ENCODE measurements around the gene DNASE1L1. TPM values are rescaled to one million over a fixed set of nuclear protein-coding genes. Genes with fewer than 3 reads are reported as not detected.

DNASE1L1 gene
- polyA plus RNA-seq, 6 donors from 2014 or later = 9.5 to 23.1 (median 14.3) TPM

DNA sequence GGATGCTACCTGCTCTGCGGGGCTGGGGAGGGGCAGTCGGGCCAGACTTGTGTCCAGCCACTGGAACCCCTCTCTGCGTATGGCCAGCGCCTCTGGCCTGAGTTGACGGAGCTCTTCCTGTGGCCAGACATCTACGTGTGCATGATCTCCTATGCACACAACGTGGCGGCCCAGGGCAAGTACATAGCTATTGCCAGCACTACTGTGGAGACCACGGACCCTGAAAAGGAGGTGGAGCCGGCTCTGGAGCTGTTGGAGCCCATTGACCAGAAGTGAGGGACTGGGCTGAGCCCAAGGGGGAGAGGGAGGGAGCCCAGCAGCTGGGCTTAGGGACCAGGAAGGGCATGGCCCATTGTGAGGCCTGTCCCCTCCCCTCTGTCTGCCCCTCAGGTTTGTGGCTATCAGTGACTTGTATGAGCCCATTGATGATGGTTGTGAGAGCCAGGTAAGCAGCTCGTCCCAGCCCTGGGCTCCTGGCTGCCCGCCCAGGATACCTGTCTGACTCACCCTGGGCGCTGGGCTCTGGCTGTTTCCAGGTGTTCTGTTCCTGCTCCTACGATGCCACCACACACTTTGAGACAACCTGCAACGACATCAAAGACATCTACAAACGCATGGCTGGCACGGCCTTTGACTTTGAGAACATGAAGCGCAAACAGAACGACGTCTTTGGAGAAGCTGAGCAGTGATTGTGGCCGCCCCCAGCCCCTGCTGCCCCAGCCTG, 33.1 kb upstream of the DNASE1L1 start:
- Mint-ChIP-seq H3K27me3 (no peaks in the 10 kb centered on the region), H3K4me1 (peaks cover 8 to 26% (median 18%) of the 10 kb centered on the region in 3 donors), H3K36me3 (no peaks in the 10 kb centered on the region), H3K27ac (peak overlapping the region in 3 of 6 donors; percentile 16 to 91 (median 49)), H3K9me3 (peaks cover 0 to 6% (median 0%) of the 10 kb centered on the region in 7 donors), H3K4me3 (peak overlapping the region in 2 of 8 donors; percentile 56 to 57)
- DNase-seq (no peak), ATAC-seq (ENCODE audit: low read depth in 2 of 2) (no peak)

DNA sequence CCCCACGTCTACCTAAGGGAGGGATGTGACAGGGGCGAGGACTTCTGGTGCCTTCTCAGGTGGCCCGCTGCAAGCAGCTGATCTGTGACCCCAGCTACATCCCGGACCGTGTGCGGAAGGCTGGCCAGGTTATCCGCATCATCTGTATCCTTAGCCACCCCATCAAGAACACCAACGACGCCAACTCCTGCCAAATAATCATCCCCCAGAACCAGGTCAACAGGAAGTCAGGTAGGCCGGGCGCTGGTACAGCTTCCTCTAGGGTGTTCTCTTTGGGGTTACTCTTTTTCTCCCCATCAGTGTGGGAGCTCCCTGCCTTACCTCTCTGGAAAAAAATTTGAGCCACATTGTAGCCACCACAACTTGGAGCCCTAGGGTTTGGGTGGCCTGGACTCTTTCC, 32.5 kb upstream of the DNASE1L1 start:
- peak overlapping the region in 1 of 8 donors; percentile 57 for H3K4me3 Mint-ChIP-seq
- peaks cover 5 to 26% (median 18%) of the 10 kb centered on the region in 3 donors for H3K4me1 Mint-ChIP-seq
- H3K36me3 Mint-ChIP-seq = no peaks in the 10 kb centered on the region
- H3K9me3 Mint-ChIP-seq = peaks cover 0 to 6% (median 0%) of the 10 kb centered on the region in 7 donors
- H3K27me3 Mint-ChIP-seq = no peaks in the 10 kb centered on the region
- peak overlapping the region in 1 of 6 donors; percentile 16 for H3K27ac Mint-ChIP-seq
- ATAC-seq (ENCODE audit: low read depth in 2 of 2) = no peak
- no peak for DNase-seq

DNA sequence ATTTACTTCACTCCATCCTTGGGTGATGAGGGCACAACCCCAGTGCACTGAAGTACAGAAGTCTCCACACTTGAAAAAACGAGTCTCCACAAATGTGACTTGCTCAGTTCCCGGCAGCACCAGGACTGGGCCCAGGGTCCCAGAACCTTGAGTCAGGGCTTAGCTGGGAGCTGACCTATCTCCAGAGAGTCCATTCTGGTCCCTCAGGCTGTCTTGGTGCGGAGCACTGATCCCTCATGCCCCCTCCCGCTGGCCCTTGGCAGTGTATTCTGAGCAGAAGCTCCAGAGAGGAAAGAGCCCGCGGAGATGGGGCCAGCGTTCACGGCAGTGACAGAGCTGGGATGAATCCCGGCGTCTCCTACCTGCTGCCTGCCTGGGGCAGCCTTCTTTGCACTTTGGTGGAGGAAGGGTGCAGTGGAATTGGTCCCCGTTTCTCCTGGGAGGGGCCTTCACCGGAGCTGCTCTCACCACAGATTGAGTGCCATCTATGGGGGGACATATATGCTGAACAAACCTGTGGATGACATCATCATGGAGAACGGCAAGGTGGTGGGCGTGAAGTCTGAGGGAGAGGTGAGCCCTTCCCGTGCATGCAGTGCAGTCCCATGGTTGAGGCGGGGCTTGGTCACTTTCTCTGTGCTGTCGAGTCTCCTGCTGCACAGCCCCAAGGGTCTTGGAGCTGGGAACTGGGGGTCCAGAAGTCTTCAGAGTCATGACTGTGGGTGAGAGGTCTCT, 31.7 kb upstream of the DNASE1L1 start:
- Mint-ChIP-seq H3K9me3 (peaks cover 0 to 6% (median 0%) of the 10 kb centered on the region in 7 donors), H3K27ac (peak overlapping the region in 1 of 6 donors; percentile 88), H3K36me3 (no peaks in the 10 kb centered on the region), H3K27me3 (no peaks in the 10 kb centered on the region), H3K4me1 (peaks cover 11 to 28% (median 18%) of the 10 kb centered on the region in 3 donors), H3K4me3 (peak overlapping the region in 1 of 8 donors; percentile 57)
- DNase-seq (no peak), ATAC-seq (ENCODE audit: low read depth in 2 of 2) (no peak)

DNA sequence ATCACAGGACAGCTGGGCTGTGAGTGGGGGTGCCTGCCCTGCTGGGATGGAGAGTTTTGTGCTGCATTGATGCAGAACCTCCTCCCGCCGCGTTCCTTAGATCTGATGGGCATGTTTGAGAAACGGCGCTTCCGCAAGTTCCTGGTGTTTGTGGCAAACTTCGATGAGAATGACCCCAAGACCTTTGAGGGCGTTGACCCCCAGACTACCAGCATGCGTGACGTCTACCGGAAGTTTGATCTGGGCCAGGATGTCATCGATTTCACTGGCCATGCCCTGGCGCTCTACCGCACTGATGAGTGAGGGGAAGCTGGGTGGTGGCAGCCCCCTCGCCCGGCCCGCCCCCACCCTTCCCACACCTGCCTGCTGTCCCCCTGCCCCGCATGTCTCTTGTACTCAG, 30.8 kb upstream of the DNASE1L1 start:
- no peaks in the 10 kb centered on the region for H3K27me3 Mint-ChIP-seq
- ATAC-seq (ENCODE audit: low read depth in 2 of 2) = no peak
- H3K9me3 Mint-ChIP-seq = peaks cover 0 to 6% (median 0%) of the 10 kb centered on the region in 7 donors
- peaks cover 13 to 23% (median 19%) of the 10 kb centered on the region in 3 donors for H3K4me1 Mint-ChIP-seq
- H3K4me3 Mint-ChIP-seq = peak overlapping the region in 1 of 8 donors; percentile 51
- H3K27ac Mint-ChIP-seq = no peak overlapping the region
- H3K36me3 Mint-ChIP-seq = no peaks in the 10 kb centered on the region
- no peak for DNase-seq

DNA sequence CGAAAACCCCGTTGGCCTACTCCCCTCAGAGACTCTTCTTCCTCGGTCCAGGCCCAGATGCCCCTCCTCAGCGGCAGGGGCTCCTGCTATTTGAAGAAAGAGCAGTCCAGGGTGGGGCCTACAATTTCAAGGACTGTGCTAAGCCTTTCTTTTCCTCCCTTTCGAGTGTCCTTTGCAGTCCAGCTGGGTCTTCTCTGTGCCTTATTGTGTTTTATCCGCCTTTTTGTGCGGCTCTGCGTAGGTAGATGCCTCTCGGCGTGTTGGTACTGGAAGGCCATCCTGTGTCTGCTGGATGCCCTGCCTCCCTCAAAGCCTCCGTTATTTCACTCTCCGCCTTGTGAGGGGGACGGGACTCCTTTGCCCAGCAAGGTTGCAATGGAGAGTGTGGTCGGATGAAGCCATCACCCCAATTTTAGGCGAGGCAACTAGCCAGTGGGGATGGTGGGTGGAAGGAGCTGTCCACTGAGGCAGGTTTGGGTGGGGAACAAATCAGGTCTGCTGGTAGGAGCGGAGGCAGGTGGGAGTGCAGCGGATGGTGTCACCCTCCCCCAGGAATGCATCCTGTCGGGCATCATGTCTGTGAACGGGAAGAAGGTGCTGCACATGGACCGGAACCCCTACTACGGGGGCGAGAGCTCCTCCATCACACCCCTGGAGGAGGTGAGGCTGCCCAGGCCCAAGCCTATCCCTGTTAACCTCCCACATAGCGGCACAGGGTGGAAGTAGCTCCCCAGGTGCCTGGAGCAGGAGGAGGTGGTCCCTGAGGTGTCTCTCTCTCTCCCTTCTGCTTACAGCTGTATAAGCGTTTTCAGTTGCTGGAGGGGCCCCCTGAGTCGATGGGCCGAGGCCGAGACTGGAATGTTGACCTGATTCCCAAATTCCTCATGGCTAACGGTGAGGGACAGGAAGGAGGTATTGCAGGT, 29.2 kb upstream of the DNASE1L1 start:
- H3K27ac Mint-ChIP-seq = peak overlapping the region in 5 of 6 donors; percentile 81 to 94 (median 88)
- peak overlapping the region; percentile 68 to 91 (median 82) for H3K4me3 Mint-ChIP-seq
- H3K27me3 Mint-ChIP-seq = no peaks in the 10 kb centered on the region
- H3K4me1 Mint-ChIP-seq = peaks cover 13 to 18% (median 15%) of the 10 kb centered on the region in 3 donors
- peaks cover 0 to 6% (median 0%) of the 10 kb centered on the region in 7 donors for H3K9me3 Mint-ChIP-seq
- DNase-seq (no peak), ATAC-seq (ENCODE audit: low read depth in 2 of 2) (no peak)
- H3K36me3 Mint-ChIP-seq = no peaks in the 10 kb centered on the region

DNA sequence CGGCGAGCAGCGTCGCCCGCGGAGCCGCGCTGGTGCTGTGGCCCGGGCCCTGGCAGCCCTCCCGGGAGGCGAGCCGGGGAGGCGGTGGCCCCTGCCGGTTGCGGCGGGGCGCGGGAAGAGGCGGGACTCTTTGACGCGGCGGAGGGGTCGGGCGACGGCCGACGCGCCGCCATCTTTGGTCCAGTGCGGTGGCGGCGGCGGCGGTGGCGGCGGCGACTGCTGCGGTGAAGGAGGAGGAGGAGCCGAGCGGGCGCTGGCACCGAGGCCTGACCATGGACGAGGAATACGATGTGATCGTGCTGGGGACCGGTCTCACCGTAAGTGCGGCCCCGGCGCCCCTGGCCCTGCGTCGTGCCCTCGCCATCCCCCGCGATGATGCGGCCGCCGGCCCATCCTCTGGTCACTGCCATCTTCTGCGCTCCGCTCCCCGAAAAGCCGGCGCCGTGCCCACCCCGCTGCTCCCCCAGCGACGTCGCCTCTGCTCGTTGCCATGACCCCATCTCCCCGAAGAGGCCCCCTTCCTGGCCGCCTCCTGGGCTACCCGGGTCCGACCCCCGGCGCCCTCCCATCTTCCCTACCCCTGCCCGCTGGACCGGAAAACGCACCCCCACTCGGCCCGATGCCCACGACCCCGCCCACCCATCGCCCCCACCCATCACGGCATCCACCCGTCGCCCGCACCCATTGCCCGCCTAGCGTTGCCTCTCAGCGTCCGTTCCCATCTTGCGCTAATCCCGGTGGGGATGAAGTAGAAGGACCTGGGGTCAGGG, 28.1 kb upstream of the DNASE1L1 start, which contains the start of gene GDI1:
Gene GDI1, plus strand, starts transcription at position 172 of the 770 bp plus-strand sequence. Its CDS starts 101 bp downstream, at position 273.
- Mint-ChIP-seq H3K27me3 (no peaks in the 10 kb centered on the region), H3K27ac (peak within 1 kb of the TSS; percentile 80 to 97 (median 90)), H3K4me3 (peak within 1 kb of the TSS; percentile 77 to 91 (median 86)), H3K4me1 (peaks cover 13 to 18% (median 15%) of the 10 kb centered on the region in 3 donors), H3K9me3 (peaks cover 0 to 6% (median 0%) of the 10 kb centered on the region in 7 donors), H3K36me3 (no peaks in the 10 kb centered on the region)
- peak; percentile 70 to 76 for ATAC-seq (ENCODE audit: low read depth in 2 of 2)
- peak; percentile 59 for DNase-seq

DNA sequence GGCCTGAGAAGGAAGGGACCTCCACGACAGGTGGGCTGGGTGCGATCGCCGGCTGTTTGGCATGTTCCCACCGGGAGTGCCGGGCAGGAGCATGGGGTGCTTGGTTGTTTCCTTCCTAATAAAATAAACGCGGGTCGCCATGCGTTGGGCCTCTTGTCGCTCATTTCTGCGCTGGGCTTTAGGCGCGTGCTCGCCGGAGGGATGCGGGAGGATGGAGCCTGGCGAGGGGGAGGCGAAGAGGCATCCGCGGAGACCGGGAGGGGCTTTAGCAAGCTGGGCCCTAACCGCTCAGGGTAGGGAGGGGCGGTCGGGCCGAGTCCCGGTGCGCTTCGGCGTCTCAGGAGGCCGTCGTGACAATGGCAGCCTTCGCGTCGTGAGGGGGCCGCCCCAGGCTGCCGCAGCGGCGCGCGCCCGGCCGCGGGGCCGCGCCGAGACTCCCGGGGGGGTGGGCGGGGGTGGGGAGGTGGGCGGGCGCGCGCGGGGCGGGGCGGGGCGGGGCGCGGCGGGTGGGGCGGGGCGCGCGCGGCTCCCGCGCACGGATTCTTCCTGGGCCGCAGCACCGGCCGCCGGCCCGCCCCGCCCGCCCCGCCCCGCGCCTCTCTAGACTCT, 27.4 kb upstream of the DNASE1L1 start:
- Mint-ChIP-seq H3K9me3 (peaks cover 0 to 6% (median 0%) of the 10 kb centered on the region in 7 donors), H3K4me3 (peak overlapping the region; percentile 77 to 90 (median 84)), H3K36me3 (no peaks in the 10 kb centered on the region), H3K4me1 (peaks cover 13 to 18% (median 15%) of the 10 kb centered on the region in 3 donors), H3K27me3 (no peaks in the 10 kb centered on the region), H3K27ac (peak overlapping the region; percentile 29 to 97 (median 90))
- DNase-seq = peak; percentile 48
- ATAC-seq (ENCODE audit: low read depth in 2 of 2) = peak; percentile 80 to 83

DNA sequence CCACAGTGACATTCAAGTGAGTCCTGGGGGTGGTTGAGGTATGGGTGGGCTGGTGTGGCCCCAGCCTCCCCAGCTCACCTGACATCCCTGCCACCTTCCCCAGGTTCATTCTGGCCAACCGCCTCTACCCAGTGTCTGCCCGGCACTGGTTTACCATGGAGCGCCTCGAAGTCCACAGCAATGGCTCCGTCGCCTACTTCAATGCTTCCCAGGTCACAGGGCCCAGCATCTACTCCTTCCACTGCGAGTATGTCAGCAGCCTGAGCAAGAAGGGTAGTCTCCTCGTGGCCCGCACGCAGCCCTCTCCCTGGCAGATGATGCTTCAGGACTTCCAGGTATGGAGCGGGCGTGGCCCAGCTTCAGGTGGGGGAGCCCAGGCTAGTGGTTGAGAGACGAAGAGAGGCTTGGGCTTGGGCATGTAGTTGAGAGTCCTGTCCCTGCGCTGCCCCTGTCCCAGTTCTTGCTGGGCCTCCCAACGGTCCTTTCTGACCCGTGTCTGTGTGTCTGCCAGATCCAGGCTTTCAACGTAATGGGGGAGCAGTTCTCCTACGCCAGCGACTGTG, 26.2 kb upstream of the DNASE1L1 start:
- H3K36me3 Mint-ChIP-seq = no peaks in the 10 kb centered on the region
- peaks cover 20 to 26% (median 22%) of the 10 kb centered on the region in 3 donors for H3K4me1 Mint-ChIP-seq
- ATAC-seq (ENCODE audit: low read depth in 2 of 2) (no peak), DNase-seq (no peak)
- H3K9me3 Mint-ChIP-seq = peaks cover 0 to 6% (median 0%) of the 10 kb centered on the region in 7 donors
- H3K27ac Mint-ChIP-seq = peak overlapping the region in 1 of 6 donors; percentile 29
- H3K27me3 Mint-ChIP-seq = no peaks in the 10 kb centered on the region
- peak overlapping the region in 4 of 8 donors; percentile 45 to 86 (median 68) for H3K4me3 Mint-ChIP-seq

DNA sequence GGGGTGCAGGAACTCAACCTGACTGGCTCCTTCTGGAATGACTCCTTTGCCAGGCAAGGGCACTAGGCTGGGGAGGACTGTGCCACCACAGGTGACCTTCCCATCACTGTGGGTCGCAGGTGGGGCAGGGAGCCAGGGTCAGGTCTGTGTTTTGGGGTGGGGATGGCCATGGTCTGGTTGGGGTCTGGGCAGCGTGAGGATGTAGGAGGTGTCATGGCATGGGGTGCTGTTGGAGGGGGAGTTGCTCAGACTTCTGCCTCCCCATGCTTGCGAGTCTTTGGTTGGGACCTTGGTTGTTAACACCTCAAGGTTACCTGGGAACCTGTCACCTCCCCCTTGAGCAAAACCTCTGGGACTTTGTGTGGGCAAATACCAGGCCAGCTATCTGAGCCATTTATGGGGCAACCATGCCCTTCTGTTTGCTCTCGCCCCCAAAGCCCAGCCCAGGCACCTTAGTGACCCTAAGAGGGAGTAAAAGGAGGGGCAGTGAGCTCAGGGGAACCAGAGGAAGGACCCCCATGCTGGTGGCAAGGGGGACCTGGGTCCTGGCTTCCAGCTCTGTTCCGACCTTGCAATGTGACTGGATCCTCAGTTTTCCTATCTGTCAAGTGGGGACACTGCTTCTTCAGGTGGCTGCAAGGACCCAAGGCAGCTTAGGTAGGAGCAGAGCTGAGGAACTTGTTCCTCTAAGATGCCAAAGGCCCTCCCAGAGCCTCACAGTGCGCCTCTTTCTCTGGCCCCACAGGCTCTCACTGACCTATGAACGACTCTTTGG, 25.5 kb upstream of the DNASE1L1 start:
- Mint-ChIP-seq H3K4me1 (peaks cover 22 to 29% (median 22%) of the 10 kb centered on the region in 3 donors), H3K27ac (peak overlapping the region in 1 of 6 donors; percentile 33), H3K36me3 (no peaks in the 10 kb centered on the region), H3K4me3 (peak overlapping the region in 1 of 8 donors; percentile 47), H3K9me3 (peaks cover 0 to 6% (median 0%) of the 10 kb centered on the region in 7 donors), H3K27me3 (no peaks in the 10 kb centered on the region)
- DNase-seq = no peak
- ATAC-seq (ENCODE audit: low read depth in 2 of 2) = no peak

DNA sequence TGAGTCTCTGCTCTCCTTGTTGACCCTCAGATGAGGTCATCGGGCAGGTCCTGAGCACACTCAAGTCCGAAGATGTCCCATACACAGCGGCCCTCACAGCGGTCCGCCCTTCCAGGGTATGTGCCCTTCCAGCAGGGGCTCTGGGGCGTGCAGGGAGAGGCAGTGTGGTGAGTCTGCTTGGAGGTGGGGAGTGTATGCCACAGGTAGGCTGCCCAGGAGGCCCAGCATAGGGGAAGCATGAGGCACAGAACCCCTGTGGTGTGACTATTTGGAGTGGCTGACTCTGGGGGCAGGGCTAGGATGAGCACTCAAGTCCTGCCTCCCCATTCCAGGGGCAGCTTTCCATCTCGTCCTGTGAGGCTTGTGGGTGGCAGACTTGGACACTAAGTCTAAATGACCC, 24.6 kb upstream of the DNASE1L1 start:
- no peak for ATAC-seq (ENCODE audit: low read depth in 2 of 2)
- DNase-seq = no peak
- Mint-ChIP-seq H3K36me3 (no peaks in the 10 kb centered on the region), H3K4me1 (peaks cover 22 to 31% (median 27%) of the 10 kb centered on the region in 3 donors), H3K27ac (peak overlapping the region in 1 of 6 donors; percentile 75), H3K4me3 (peak overlapping the region in 1 of 8 donors; percentile 47), H3K9me3 (peaks cover 0 to 6% (median 0%) of the 10 kb centered on the region in 7 donors), H3K27me3 (no peaks in the 10 kb centered on the region)

DNA sequence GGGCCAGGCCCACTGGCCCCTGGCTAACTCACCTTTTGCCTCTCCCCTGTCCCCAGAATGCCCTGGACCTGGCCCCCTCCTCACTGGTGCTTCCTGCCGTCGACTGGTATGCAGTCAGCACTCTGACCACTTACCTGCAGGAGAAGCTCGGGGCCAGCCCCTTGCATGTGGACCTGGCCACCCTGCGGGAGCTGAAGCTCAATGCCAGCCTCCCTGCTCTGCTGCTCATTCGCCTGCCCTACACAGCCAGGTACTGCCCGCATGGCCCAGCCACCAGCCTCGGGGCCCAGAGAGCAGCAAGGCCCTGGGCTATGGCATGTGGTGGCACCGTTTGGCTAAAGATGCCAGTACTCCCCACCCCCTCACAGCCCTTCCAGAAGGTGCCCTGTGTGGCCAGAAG, 23.2 kb upstream of the DNASE1L1 start:
- no peak overlapping the region for H3K27ac Mint-ChIP-seq

More for the DNA sequence above, 23.2 kb upstream of the DNASE1L1 start:
- no peak for ATAC-seq (ENCODE audit: low read depth in 2 of 2)
- no peaks in the 10 kb centered on the region for H3K36me3 Mint-ChIP-seq
- H3K4me1 Mint-ChIP-seq = peaks cover 22 to 29% (median 28%) of the 10 kb centered on the region in 3 donors
- no peak for DNase-seq
- peak overlapping the region in 1 of 8 donors; percentile 12 for H3K4me3 Mint-ChIP-seq
- peaks cover 0 to 3% (median 0%) of the 10 kb centered on the region in 7 donors for H3K9me3 Mint-ChIP-seq
- H3K27me3 Mint-ChIP-seq = no peaks in the 10 kb centered on the region

All from naive B cell (primary cell).